HL-60/S4 treated with phorbol 12-myristate 13-acetate at 8.2 ng/mL for 4 days and 3 days (cell line): ENCODE data around the gene CAMK2G.
"Not testable (repeated sequence)": the region's sequence is repeated elsewhere in the genome, so short reads cannot be mapped to it uniquely, and the experiment has no call there.

Source experiments
- in situ Hi-C: fragments of 300-500 bp; cut with MboI; formaldehyde crosslinking; loops from 2 replicates; pipeline ENCODE4 v1.15.0; 2022; ENCODE audit warnings: low sequenced_read_pairs

Gene CAMK2G

DNA sequence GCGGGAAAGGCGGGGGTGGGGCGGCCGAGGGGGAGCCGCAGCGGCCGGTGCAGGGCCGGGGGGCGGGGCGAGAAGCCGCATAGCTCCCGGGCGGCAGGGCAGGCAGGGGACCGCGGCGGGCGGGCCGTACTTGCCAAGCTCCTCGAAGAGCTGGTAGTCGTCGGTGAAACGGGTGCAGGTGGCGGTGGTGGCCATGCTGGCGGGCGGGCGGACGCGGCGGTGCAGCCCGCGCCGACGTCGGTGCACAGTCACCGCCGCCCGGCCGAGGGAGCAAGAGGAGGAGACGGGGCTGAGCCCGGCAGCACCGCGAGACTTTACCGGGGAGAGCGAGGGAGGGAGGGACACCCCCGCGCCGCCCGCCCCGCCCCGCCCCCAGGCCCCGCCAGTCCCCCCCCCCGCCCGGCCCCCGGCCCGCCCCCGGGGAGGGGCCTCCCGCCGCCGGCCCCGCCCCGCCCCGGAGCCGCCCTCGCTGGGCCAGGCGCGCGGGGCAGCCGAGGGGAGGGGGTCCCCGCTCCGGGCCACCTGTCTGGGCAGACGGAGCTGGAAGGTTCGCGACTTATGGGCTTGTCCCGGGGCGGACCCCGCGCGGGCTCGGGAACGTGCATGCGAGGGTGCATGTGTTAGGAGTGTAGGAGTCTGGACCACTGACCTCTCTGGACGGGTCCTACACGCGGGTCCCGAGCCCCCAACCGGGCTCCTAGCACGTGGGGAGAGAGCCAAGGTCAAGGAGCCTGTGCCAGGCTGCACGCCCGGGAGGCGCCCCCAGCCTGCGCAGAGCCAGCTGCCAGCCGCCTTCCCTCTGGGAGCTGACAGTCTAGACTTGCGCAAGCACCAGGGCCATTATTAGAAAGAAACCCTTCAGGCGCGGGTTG, at the start of gene CAMK2G:
Gene CAMK2G, minus strand, starts transcription at position 289 of the 872 bp plus-strand sequence. Its CDS starts 94 bp downstream, at position 195.
- in situ Hi-C loops: no loop called here

DNA sequence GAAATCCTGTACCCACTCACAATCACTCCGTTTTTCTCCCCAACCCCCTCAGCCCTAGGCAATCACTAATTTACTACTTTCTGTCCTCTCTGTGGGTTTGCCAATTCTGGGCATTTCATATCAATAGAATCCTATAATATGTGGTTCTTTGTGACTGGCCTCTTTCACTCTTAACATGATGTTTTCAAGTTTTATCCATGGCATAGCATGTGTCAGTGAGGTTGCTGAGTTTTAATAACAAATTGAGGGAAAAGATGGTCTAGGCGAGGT, 48.4 kb upstream of the CAMK2G start:
- in situ Hi-C loops: no loop called here

DNA sequence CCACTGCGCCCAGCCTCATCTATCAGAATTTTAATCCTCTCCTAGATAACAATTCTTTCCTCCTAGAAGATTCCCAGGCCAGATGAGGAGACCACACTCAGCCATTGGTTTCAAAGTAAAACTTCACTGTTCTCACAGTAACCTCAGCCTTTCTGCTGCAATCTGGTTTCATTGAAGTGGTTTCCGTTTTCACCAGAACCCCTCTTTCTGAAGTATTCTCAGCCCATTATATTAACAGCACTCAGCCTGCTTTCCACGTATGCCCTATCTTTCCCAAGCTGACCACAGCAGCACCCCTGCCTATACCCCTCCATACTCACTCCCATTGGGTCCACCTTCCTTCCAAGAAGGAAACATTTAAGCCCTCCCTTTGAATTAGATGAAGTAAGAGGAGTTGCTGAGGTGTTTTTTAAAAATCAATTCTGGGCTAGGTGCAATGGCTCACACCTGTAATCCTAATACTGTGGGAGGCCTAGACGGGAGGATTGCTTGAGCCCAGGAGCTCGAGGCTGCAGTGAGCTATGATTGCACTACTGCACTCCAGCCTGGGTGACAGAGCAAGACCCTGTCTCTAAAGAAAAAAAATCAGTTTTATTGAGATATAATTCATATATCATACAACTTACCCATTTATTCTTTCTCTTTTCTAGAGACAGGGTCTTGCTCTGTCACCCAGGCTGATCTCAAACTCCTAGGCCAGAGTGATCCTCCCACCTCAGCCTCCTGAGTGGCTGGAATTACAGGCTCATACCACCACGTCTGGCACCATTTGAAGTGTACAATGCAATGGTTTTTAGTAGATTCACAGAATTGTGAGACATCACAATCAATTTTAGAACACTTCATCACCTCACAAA, 47.9 kb upstream of the CAMK2G start:
- in situ Hi-C loops: no loop called here

DNA sequence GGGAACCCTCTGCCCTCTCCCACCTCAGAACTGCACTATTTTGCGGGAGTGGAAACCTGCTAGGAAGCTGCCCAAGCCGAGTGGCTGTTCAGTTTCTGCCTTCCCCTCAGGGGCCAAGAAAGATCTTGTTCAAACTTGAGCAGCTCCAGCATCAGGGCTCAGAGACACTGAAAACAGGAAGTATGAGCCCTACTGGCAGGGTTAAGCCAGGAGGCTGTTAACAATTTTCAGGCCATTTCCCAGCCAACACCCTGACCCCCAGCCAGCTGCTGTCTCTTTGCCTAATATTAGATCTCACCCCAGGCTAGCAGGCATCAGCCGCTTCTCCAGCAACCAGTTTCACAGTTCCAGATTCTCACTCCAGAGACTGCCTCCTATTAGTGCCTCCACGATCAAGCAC, 45.7 kb upstream of the CAMK2G start:
- in situ Hi-C loops: no loop called here

DNA sequence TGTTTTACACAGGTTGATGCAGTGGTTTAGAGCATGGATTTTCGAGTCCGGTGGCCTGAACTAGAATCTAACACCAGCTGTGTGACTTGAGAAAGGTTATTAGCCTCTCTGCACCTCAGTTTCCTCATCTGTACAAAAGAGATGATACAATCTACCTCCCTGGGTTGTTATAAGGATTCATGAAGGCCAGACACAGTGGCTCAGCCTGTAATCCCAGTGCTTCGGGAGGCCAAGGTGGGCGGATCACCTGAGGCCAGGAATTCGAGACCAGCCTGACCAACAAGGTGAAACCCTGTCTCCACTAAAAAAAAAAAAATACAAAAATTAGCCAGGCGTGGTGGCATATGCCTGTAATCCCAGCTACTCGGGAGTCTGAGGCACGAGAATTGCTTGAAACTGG, 45.1 kb upstream of the CAMK2G start:
- in situ Hi-C loops: not testable (repeated sequence)

DNA sequence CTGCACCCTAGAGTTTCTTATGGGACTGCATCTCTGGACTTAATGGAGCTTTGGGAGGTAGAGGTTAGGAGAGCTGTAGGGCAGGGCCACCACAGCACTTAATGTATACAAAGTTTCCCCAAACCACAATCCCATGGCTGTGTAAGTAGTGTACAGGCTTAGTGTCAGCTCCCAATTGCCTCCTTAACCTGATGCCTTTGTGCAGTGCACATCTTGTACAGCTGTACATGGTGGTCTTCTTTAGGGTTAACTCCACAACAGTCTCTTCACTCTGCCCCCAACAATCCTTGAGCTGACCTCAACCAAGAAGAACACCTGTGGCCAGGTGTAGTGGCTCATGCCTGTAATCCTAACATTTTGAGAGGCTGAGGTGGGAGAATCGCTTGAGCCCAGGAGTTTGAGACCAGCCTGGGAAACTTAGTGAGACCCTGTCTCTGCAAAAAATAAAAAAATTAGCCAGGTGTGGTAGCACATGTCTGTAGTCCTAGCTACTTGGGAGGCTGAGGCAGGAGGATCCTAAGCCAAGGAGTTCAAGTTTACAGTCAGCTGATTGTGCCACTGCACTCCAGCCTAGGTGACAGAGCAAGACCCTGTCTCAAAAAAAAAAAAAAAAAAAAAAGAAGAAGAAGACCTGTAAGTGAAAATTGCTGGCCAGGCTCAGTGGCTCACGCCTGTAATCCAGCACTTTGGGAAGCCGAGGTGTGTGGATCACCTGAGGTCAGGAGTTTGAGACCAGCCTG, 43.4 kb upstream of the CAMK2G start:
- in situ Hi-C loops: no loop called here

DNA sequence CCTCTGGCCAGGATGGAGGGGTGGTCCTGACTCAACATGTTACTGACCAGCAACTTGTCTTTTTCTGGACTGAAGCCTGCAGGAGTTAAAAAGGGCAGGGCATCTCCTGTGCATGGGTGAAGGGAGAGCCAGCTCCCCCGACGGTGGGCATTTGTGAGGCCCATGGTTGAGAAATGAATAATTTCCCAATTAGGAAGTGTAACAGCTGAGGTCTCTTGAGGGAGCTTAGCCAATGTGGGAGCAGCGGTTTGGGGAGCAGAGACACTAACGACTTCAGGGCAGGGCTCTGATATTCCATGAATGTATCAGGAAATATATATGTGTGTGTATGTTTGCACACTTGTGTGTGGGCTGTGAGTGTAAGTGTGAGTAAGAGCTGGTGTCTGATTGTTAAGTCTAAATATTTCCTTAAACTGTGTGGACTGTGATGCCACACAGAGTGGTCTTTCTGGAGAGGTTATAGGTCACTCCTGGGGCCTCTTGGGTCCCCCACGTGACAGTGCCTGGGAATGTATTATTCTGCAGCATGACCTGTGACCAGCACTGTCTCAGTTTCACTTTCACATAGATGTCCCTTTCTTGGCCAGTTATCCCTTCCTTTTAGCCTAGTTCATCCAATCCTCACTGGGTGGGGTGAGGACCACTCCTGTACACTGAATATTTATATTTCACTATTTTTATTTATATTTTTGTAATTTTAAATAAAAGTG, 42.6 kb upstream of the CAMK2G start:
- in situ Hi-C loops: no loop called here

DNA sequence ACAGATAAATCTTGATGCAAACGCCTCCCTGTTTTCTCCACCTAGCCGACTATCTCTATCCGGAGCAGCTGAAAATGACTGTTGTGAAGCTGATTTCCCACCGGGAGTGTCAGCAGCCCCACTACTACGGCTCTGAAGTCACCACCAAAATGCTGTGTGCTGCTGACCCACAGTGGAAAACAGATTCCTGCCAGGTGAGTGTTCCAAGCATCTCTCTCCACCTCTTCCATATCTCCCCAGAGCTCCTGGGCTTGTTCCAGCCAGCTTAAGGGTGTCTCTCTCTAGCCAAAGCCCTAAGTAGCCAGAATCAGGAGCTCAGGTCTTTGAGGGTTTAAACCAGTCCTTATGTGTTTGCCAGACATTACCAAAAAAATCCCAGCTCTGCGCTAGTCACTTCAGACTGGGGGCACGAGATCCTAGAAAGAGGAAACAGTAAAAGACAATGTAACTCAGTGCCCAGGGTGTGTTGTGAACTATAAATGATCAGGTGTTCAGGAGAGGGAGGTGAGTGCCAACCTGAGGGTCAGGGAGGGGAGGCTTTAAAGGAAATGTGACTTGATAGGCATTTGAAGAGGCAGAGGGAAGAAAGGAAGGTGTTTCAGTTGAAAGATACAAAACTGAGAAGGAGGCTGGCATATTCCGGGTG, 41.0 kb upstream of the CAMK2G start:
- in situ Hi-C loops: no loop called here

DNA sequence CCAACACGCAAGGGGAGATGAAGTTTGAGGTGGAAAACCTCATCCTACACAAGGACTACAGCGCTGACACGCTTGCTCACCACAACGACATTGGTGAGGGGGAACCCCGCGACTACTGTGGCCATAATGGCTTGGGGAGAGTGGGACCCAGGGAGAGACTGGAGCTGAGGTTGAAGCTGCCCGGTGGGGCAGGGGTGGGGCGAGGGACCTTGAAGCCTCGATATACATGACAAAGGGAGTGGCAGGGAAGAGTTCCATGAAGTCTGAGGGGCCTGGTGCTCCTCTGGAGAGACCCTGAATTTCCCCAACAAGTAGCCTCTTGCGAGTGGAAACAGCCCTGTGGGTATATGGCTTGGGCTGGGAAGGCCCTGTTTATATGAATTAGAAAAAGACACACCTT, 39.7 kb upstream of the CAMK2G start:
- in situ Hi-C loops: no loop called here

DNA sequence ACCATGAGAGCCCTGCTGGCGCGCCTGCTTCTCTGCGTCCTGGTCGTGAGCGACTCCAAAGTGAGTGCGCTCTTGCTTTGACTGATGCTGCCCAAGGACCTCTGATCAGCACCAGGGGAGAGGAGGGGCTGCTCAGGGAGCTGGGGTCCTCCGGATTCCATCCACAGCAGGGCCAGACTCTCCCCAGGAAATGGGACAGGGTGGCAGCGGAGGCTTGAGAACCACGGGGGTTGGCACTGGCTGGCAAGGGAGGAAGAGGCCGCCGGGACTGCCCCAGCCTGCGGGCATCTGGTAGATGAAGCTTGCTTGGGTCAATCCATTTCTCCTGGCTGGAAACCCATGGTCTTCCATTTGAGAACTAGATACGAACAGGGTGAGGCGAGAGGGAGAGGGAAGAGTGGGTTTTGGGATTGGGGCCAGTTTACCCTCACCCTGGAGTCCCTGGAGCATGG, 37.2 kb upstream of the CAMK2G start:
- in situ Hi-C loops: no loop called here

DNA sequence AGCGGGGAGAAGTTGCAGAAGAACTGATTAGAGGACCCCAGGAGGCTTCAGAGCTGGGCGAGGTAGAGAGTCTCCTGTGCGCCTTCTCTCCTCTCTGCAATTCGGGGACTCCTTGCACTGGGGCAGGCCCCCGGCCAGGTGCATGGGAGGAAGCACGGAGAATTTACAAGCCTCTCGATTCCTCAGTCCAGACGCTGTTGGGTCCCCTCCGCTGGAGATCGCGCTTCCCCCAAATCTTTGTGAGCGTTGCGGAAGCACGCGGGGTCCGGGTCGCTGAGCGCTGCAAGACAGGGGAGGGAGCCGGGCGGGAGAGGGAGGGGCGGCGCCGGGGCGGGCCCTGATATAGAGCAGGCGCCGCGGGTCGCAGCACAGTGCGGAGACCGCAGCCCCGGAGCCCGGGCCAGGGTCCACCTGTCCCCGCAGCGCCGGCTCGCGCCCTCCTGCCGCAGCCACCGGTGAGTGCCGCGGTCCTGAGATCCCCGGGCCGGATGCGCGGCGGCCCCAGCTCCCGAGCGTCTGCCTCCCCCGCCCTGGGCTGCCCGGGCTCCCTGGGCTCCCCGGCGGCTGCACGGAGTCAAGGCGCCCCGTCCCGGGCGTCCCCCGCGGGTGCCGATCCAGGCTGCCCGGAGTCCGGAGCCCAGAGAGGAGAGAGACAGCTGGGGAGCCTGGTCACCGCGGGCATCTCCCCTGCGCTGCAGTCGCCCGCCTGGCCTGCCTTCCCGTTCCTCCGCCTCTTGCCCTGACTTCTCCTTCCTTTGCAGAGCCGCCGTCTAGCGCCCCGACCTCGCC, 36.6 kb upstream of the CAMK2G start, which contains the start of gene PLAU:
Gene PLAU, plus strand, starts transcription at position 369 of the 789 bp plus-strand sequence. CDS start 424 bp downstream, outside the sequence.
- in situ Hi-C loops: no loop called here

DNA sequence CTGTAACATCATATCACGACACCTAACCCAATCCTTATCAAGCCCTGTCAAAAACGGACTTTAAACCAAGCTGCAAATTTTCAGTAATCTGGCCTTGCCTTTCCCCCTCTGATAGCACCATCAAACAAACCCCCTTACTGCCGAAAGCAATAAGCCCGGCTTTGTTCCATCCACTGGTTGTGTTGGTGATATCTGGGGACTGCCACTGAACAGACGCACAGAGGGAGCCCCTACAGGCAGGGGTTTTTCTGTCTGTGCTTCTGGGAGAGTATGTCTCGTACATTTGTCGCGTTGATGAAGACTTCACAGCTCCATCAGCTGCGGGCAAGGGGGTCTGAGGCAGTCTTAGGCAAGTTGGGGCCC, 36.0 kb upstream of the CAMK2G start:
- in situ Hi-C loops: no loop called here

DNA sequence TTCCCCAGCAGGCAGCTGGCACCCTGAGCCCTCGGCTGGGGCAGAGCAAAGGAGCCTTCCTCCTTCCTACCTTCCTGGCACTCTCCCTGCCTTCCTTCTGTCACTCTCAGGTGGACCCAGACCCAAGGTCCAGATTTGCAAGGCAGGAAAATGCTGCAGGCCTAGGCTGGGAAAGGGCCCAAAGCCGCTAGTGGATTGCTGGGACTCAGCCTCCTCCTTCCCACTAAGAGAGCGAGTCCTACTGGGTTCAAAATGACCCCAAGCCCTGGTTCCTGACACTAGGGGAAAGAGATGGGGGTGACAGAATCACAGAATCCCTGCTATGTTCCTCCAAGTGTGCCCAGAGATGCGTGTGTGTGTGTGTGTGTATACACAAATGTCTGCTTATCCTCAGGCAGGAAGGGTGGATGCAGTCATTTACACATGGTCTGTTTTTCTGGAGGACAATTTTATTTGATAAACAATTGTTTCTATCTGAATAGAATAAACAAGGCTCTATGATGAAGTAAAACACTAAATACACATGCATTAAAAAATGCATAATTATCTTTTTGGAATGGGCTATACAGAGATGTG, 35.3 kb upstream of the CAMK2G start:
- in situ Hi-C loops: no loop called here

DNA sequence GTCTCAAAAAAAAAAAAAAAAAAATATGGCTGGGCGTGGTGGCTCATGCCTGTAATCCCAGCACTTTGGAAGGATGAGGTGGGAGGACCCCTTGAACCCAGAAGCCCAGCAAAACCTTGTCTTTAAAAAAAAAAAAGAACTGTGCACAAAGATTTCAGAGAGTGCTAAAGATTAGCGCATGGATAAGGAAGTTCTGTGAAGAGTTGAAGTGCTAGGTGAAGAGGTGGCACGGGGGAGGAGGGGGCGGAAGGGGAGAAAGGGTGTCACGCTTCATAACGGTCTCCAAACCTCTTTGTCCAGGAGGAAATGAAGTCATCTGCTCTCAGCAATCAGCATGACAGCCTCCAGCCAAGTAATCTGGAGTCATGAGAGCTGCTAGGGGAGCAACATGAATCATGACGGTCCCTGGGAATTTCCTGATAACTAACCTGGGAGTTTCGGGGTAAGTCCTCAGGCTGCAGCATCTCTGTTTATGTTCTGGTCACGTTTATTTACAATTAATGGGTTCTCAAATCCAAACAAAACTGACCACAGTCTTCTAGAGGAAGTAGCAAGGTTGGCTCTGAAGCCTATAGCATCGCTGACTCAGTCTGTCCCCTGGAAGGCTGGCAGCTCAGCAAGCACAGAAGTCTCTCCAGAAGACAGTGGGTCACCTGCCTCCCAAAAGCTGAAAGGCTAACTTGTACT, 34.6 kb upstream of the CAMK2G start:
- in situ Hi-C loops: no loop called here

DNA sequence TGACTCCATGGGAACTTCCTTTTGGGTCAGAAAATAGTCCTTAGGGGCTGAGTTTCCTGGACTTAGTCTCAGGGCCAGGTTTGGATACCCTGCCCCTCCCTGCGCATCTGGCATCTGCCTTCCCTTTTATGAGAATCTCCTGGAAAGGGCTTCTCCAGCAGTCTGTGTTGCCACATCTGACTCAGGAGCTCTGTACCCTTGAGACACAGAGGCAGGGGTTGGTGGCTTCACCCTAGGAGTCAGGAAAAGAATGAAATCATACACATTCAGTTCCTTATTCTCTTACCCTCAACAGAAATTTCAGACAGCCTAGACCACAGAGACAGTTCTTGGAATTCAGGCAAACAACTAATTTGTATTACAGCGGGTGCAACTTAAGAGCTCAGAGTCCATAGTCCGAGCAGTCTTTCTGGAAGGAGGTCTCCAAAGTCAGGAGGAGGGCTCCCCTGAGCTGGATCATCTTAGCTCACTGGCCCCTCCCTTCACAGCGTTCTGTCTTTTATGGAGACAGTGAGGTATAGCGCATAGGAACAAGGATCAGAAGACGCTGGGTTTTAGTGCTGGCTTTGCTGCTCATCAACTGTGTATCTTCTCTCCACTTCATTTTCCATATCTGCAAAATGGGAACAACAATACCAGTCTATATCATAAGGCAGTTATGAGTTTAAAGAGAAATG, 33.6 kb upstream of the CAMK2G start:
- in situ Hi-C loops: no loop called here

DNA sequence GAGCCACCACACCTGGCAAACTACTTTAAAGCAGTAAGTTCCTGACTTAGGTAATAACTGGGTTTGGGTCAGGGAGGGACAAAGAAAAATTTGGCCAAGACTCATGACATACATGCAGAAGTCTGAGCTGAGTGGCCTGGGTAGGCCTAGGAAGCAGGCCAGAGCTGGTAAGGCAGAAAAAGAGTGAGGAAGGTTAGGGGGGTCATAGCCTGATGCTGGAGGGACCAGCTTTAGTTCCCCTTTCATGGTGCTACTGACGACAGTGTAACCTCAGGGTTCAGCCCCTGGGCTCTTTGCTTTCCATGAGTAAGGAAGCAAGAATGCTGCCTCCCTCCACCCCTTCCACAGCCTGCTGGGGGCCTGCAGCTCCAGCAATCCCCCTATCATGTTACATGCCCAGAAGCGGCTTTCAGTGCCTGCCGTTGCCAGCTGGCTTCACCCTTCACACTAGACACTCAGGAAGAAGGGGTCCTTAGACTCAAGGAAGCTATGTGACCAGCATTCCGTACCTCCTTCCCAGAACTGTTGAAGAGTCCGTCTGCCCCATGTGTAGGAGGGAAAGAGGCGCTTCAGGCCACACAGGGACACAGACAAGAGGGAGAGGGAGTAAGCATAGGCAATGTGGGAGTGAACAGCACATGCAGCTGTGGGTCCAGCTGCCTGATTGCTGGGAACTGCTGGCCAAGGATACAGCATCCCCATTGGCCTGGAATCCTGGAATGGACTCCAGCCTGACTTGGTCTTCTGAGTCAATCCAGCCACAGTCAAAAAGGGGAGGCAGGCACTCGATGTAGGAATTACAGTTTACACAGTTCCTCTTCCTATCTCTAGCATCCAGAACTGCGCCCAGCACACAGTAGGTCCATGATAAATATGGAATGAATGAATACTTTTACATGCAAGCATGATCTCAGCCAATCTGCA, 32.4 kb upstream of the CAMK2G start:
- in situ Hi-C loops: no loop called here
